ENCODE results near the gene REEP3. TPM values are rescaled to one million over a fixed set of nuclear protein-coding genes. Genes with fewer than 3 reads are reported as not detected.

The REEP3 gene
- total and polyA plus RNA-seq, 2 donors (not counting 1 experiment from before 2014, with no cell fraction given), result 67.5 to 86.6 TPM

- Histone ChIP-seq H4K20me1 (ENCODE audit: control insufficient read depth, extremely low read depth, insufficient read depth, low read length) (no peaks in the 10 kb centered on the region), H3K27me3 (ENCODE audit: control insufficient read depth, insufficient read depth, low read length) (no peaks in the 10 kb centered on the region), H3K4me1 (ENCODE audit: control insufficient read depth, extremely low read depth, insufficient read depth, low read length) (peaks cover 8% of the 10 kb centered on the region), H3K9me3 (ENCODE audit: control insufficient read depth, insufficient read depth, low read depth, low read length) (no peaks in the 10 kb centered on the region), H3K4me2 (ENCODE audit: extremely low read depth, insufficient read depth, low read length) (peak overlapping the region; percentile 58), H3K9ac (ENCODE audit: insufficient read depth, low read length) (peak overlapping the region; percentile 8), H3K79me2 (ENCODE audit: control insufficient read depth, insufficient read depth, low read length) (no peaks in the 10 kb centered on the region), H2AFZ (ENCODE audit: low read length) (no peak overlapping the region), H3K27ac (ENCODE audit: insufficient read depth, low read length) (peak overlapping the region; percentile 55), H3K4me3 (replicated peaks in 1 of 4; ENCODE audit: control extremely low read depth in 1 of 4, insufficient read depth in 1 of 4, low read depth in 3 of 4, low read length in 4 of 4) (no peak overlapping the region), H3K36me3 (ENCODE audit: control insufficient read depth, insufficient read depth, low read length) (no peaks in the 10 kb centered on the region)
- no peak for TF ChIP-seq EZH2 (IDR thresholded peaks at IDR 0.05; ENCODE audit: low read length, missing control alignments)
- TF ChIP-seq, protein P1, sequence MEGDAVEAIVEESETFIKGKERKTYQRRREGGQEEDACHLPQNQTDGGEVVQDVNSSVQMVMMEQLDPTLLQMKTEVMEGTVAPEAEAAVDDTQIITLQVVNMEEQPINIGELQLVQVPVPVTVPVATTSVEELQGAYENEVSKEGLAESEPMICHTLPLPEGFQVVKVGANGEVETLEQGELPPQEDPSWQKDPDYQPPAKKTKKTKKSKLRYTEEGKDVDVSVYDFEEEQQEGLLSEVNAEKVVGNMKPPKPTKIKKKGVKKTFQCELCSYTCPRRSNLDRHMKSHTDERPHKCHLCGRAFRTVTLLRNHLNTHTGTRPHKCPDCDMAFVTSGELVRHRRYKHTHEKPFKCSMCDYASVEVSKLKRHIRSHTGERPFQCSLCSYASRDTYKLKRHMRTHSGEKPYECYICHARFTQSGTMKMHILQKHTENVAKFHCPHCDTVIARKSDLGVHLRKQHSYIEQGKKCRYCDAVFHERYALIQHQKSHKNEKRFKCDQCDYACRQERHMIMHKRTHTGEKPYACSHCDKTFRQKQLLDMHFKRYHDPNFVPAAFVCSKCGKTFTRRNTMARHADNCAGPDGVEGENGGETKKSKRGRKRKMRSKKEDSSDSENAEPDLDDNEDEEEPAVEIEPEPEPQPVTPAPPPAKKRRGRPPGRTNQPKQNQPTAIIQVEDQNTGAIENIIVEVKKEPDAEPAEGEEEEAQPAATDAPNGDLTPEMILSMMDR (conservative IDR thresholded peaks at IDR 0.05 in 1 of 2, IDR thresholded peaks at IDR 0.05 in 1 of 2; ENCODE audit: low read depth in 1 of 2, low read length in 2 of 2), result no peak
- DNase-seq (ENCODE audit: low read depth in 2 of 2), result peak; percentile 76 to 93
These were observed 52.0 kb downstream of the REEP3 start for GRCh38 chr10:63573068-63573697.

DNA sequence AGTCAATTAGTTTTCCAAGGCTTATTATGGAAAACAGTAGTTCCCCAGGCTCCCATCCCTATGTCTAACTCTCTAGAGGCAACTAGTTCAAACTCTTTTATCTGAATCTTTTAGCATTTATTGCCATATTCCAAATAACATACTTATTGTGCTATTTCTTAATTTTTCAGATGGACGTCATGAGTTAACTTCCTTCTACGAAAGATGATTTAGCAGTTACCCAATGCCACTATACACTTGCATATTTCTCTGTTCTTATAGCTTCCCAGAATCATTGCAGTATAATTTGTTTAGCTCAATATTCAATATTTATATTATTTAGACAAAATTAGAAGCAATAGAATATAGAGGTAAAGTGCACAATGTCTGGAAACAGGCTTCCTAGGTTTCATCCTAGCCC is 52.8 kb downstream of the REEP3 start:
- H3K4me3 ChIP-seq (replicated peaks in 1 of 4; ENCODE audit: control extremely low read depth in 1 of 4, insufficient read depth in 1 of 4, low read depth in 3 of 4, low read length in 4 of 4), result no peak overlapping the region
- H2AFZ ChIP-seq (ENCODE audit: low read length), result no peak overlapping the region
- no peaks in the 10 kb centered on the region for H3K9me3 ChIP-seq (ENCODE audit: control insufficient read depth, insufficient read depth, low read depth, low read length)
- H3K9ac ChIP-seq (ENCODE audit: insufficient read depth, low read length), result no peak overlapping the region
- H3K36me3 ChIP-seq (ENCODE audit: control insufficient read depth, insufficient read depth, low read length), result no peaks in the 10 kb centered on the region
- no peaks in the 10 kb centered on the region for H3K27me3 ChIP-seq (ENCODE audit: control insufficient read depth, insufficient read depth, low read length)
- TF ChIP-seq EZH2 (IDR thresholded peaks at IDR 0.05; ENCODE audit: low read length, missing control alignments), result no peak
- TF ChIP-seq, protein P1 (conservative IDR thresholded peaks at IDR 0.05 in 1 of 2, IDR thresholded peaks at IDR 0.05 in 1 of 2; ENCODE audit: low read depth in 1 of 2, low read length in 2 of 2), result no peak
- no peaks in the 10 kb centered on the region for H4K20me1 ChIP-seq (ENCODE audit: control insufficient read depth, extremely low read depth, insufficient read depth, low read length)
- H3K4me2 ChIP-seq (ENCODE audit: extremely low read depth, insufficient read depth, low read length), result no peak overlapping the region
- peaks cover 8% of the 10 kb centered on the region for H3K4me1 ChIP-seq (ENCODE audit: control insufficient read depth, extremely low read depth, insufficient read depth, low read length)
- H3K79me2 ChIP-seq (ENCODE audit: control insufficient read depth, insufficient read depth, low read length), result no peaks in the 10 kb centered on the region
- no peak overlapping the region for H3K27ac ChIP-seq (ENCODE audit: insufficient read depth, low read length)
- peak in 1 of 2 donors; percentile 18 for DNase-seq (ENCODE audit: low read depth in 2 of 2)

DNA sequence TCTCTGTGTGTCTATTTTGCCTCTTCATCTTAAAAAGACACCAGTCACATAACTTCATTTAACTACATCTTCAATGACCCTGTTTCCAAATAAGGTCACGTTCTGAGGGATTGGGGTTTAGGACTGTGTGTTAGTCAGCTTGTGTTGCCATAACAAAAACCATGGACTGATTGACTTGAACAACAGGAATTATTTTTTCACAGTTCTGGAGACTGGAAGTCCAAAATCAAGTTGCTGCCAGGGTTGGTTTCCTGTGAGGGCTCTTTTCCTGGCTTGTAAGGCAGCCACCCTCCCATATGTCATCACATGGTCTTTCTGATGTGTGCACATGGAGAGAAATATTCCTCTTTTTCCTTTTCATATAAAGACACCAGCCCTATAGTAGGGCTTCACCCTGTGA is 55.3 kb downstream of the REEP3 start:
- Histone ChIP-seq H3K27me3 (ENCODE audit: control insufficient read depth, insufficient read depth, low read length) (no peaks in the 10 kb centered on the region), H4K20me1 (ENCODE audit: control insufficient read depth, extremely low read depth, insufficient read depth, low read length) (no peaks in the 10 kb centered on the region), H3K79me2 (ENCODE audit: control insufficient read depth, insufficient read depth, low read length) (no peaks in the 10 kb centered on the region), H3K4me2 (ENCODE audit: extremely low read depth, insufficient read depth, low read length) (no peak overlapping the region), H2AFZ (ENCODE audit: low read length) (no peak overlapping the region), H3K27ac (ENCODE audit: insufficient read depth, low read length) (no peak overlapping the region), H3K4me1 (ENCODE audit: control insufficient read depth, extremely low read depth, insufficient read depth, low read length) (peaks cover 8% of the 10 kb centered on the region), H3K9ac (ENCODE audit: insufficient read depth, low read length) (no peak overlapping the region), H3K4me3 (replicated peaks in 1 of 4; ENCODE audit: control extremely low read depth in 1 of 4, insufficient read depth in 1 of 4, low read depth in 3 of 4, low read length in 4 of 4) (no peak overlapping the region), H3K9me3 (ENCODE audit: control insufficient read depth, insufficient read depth, low read depth, low read length) (no peaks in the 10 kb centered on the region), H3K36me3 (ENCODE audit: control insufficient read depth, insufficient read depth, low read length) (no peaks in the 10 kb centered on the region)
- no peak for DNase-seq (ENCODE audit: low read depth in 2 of 2)
- TF ChIP-seq, protein P1 (conservative IDR thresholded peaks at IDR 0.05 in 1 of 2, IDR thresholded peaks at IDR 0.05 in 1 of 2; ENCODE audit: low read depth in 1 of 2, low read length in 2 of 2), result no peak
- no peak for TF ChIP-seq EZH2 (IDR thresholded peaks at IDR 0.05; ENCODE audit: low read length, missing control alignments)

All from fibroblast of lung (primary cell).